KBM-7 (cell line): ENCODE measurements around the gene FRMD4B.
"Not testable (repeated sequence)": the region's sequence is repeated elsewhere in the genome, so short reads cannot be mapped to it uniquely, and the experiment has no call there.

Experiments used
- DNase-seq: peaks from one replicate; pipeline ENCODE4 v3.0.0-alpha.2; 2015
- in situ Hi-C: fragments of 300-500 bp; cut with MboI; formaldehyde crosslinking; loops from 2 replicates; pipeline ENCODE4 v1.14.3; 2020; ENCODE audit warnings: low sequenced_read_pairs, low pct_unique_long_range_greater_than_20kb, mixed read lengths

The FRMD4B gene

DNA sequence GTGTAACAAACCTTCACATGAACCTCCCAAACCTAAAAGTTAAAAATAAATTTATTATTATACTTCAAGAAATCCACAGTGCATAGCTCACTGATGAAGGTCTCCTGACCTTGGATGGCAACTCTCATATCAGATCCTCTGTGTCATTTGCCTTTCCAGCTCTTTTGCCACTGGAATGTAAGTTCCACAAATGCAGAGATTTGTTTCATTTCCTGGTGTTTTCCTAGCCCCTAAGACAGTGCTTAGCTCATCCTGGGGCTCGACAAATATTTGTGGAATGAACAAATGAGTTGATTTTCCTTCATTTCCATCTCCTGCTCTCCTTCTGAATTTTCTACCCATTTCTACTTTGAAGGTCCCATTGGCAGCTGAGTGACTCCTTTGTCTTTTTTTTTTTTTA lies 56.0 kb downstream of the FRMD4B start:
- DNase-seq: no peak
- in situ Hi-C loops: no loop called here

- DNase-seq: no peak
- in situ Hi-C loops: no loop called here
Observed at GRCh38 chr3:69328963-69329302, 57.0 kb downstream of the FRMD4B start.

DNA sequence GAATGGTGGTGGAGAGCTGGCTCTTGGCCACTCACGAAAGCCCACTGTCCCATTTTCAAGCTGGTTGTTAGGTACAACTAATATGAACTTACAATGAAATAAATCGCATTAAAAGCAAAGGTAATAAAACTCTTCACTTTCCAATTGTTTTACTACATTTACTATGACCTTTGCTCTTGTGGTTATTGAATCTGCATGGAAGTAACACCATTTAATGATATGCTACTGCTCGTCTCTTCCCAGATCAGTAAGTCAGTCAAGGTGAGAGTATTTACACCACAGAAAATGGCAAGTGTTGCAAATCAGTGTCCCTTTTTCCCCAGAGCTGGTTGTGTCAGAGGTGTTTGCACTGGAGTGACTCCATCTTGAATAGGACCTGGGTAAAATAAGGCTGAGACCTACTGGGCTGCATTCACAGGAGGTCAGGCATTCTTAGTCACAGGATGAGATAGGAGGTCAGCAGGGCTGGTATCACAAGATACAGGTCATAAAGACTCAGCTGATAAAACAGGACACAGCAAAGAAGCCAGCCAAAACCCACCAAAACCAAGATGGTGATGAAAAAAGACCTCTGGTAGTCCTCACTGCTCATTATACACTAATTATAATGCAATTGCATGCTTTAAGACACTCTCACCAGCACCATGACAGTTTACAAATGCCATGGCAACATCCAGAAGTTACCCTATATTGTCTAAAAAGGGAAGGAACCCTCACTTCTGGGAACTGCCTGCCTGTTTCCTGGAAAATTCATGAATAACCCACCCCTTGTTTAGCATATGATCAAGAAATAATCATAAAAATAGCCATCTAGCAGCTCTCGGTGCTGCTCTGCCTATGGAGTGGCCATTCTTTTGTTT lies 57.6 kb downstream of the FRMD4B start:
- DNase-seq: peak; percentile 52

GRCh38 chr3:69326855-69327300 lies 59.0 kb downstream of the FRMD4B start:
- in situ Hi-C loops: no loop called here
- DNase-seq: peak; percentile 60

More for the DNA sequence above, 57.6 kb downstream of the FRMD4B start:
- in situ Hi-C loops: no loop called here

- no peak for DNase-seq
- in situ Hi-C loops: no loop called here
Observed at GRCh38 chr3:69325151-69325550, 60.7 kb downstream of the FRMD4B start.

DNA sequence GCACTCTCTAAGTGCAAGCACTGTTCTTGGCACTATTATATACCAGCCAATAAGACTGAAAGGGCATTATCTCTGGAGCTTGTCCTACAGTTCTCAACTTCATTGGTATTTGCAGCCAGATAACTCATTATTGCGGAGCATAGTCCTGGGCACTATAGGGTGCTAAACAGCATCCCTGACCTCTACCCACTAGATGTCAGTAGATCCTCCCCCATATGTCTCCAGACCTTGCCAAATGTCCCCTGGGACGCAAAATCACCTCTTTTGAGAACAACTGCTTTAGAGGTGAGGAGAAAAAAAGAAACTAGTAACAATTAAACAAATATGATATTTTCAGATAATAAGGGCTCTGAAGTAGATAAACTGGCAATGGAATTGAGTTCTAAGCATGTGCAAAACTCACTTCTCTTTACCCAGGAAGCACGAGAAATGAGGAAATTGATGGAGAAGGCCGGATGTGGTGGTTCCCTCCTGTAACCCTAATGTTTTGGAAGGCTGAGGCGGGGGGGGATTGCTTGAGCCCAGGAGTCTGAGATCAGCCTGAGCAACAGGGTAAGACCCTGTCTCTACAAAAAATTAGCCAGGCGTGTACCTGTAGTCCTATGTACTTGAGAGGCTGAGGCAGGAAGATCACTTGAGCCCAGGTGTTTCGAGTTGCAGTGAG lies 61.4 kb downstream of the FRMD4B start:
- peak; percentile 91 for DNase-seq
- in situ Hi-C loops: loop anchor here (25.0 kb wide), 3 partner anchors 88 to 338 kb away; no protein-coding TSS in a partner anchor

GRCh38 chr3:69323941-69324340 lies 61.9 kb downstream of the FRMD4B start:
- DNase-seq: no peak
- in situ Hi-C loops: loop anchor here (25.0 kb wide), 3 partner anchors 88 to 338 kb away; no protein-coding TSS in a partner anchor

GRCh38 chr3:69322512-69322911 lies 63.4 kb downstream of the FRMD4B start:
- in situ Hi-C loops: loop anchor here (25.0 kb wide), 3 partner anchors 90 to 340 kb away; no protein-coding TSS in a partner anchor

DNA sequence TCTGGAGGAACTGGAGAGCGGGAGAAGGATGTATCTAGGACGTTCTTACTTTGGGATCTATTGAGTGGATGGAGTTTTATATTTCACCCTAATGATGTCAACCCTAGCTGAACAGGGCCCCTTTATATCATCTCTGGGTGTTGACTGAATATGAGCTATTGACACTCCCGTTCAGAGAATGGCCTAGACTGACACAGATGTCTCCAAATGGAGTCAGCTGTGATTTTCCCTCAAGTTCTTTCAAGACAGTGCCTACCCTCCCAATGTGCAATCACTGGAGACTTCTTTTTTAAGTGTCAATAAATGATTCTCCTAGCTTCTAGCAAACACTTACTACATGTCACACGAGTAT lies 63.8 kb downstream of the FRMD4B start:
- in situ Hi-C loops: loop anchor here (25.0 kb wide), 3 partner anchors 90 to 340 kb away; no protein-coding TSS in a partner anchor
- DNase-seq: no peak

More at GRCh38 chr3:69322512-69322911, 63.4 kb downstream of the FRMD4B start:
- DNase-seq: not testable (repeated sequence)

DNA sequence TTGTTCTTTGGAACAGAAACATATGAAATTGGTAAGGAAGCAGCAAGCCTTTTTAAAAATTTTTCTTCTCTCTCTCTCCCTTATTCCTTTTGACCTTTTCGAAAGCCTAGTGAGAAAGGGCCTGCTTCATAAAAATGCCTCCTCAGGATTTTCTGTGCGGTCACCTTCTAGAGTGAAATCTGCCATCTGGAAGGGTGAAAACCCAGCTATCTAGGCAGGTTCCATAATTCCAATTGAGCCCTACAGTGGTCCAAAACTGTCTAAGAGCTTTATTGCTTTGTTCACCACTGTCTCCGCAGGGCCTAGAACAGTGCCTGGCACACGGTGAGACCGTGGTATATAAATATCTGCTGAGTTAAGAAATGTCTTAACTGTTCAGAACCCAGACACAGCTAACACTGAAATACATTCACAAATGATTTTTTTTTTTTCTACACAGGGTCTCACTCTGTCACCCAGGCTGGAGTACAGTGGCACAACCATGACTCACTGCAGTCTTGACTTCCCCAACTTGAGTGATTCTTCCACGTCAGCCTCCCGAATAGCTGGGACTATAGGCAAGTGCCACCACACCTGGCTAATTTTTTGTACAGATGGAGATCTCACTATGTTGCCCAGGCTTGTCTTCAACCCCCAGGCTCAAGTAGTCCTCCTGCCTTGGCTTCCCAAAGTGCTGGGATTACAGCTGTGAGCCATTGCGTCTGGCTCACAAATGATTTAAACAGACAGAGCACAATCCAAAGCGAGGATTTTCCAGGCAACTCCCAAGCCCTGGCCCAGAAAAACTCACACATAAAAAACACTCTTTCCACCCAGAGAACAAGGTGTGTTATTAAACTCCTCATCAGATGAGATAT lies 64.4 kb downstream of the FRMD4B start:
- no peak for DNase-seq
- in situ Hi-C loops: loop anchor here (25.0 kb wide), 3 partner anchors 91 to 341 kb away; no protein-coding TSS in a partner anchor

DNA sequence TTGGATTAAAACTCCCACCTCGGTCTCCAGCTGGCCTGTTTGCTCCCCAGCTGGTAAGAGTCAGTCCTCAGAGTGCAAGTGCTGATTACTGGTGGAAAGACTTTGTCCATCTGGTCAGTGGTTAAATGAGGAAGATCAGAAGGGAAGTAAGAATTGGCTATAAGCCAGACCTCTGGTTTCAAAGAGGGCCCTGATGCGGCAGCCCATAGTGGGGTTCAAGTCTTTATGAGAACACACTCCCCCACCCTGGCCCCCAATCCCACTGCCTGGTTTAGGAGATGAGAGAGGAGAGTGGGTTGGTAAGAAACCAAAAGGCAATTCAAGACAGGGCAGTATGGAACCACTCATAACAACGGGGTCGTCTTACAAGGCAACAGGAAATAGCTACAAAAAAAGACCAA lies 65.0 kb downstream of the FRMD4B start:
- peak; percentile 74 for DNase-seq
- in situ Hi-C loops: loop anchor here (25.0 kb wide), 3 partner anchors 91 to 341 kb away; no protein-coding TSS in a partner anchor

- in situ Hi-C loops: loop anchor here (25.0 kb wide), 3 partner anchors 93 to 343 kb away; no protein-coding TSS in a partner anchor
- DNase-seq: no peak
Observed at GRCh38 chr3:69319652-69320051, 66.2 kb downstream of the FRMD4B start.

- DNase-seq: no peak
- in situ Hi-C loops: loop anchor here (25.0 kb wide), 3 partner anchors 94 to 344 kb away; no protein-coding TSS in a partner anchor
Observed at GRCh38 chr3:69318410-69318809, 67.5 kb downstream of the FRMD4B start.

DNA sequence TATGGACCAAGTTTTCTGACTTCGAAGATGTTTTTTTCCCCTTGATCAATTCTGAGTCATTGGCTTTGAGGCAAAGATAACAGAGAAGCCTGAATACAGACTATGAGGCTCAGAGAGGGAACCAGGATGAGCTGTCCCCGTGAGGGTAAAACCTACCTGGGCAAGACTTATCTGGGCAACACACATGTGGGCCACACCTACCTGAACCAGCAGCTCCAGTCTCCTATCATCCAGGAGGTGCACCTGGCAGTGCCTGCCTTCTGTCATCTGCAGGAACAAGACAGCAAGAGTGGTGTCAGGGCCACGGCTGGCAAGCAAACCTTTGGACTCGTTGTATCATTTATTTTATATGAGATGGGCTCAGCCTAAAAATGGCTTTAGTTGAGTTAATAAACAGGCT lies 72.6 kb downstream of the FRMD4B start:
- in situ Hi-C loops: loop anchor here (25.0 kb wide), 3 partner anchors 99 to 349 kb away; no protein-coding TSS in a partner anchor

GRCh38 chr3:69309814-69310213 lies 76.1 kb downstream of the FRMD4B start:
- in situ Hi-C loops: loop anchor here (25.0 kb wide), 3 partner anchors 102 to 352 kb away; no protein-coding TSS in a partner anchor
- DNase-seq: no peak

More for the DNA sequence above, 72.6 kb downstream of the FRMD4B start:
- no peak for DNase-seq

- DNase-seq: peak; percentile 77
- in situ Hi-C loops: loop anchor here (25.0 kb wide), 3 partner anchors 106 to 356 kb away; no protein-coding TSS in a partner anchor
Observed at GRCh38 chr3:69306239-69307185, 79.4 kb downstream of the FRMD4B start.

DNA sequence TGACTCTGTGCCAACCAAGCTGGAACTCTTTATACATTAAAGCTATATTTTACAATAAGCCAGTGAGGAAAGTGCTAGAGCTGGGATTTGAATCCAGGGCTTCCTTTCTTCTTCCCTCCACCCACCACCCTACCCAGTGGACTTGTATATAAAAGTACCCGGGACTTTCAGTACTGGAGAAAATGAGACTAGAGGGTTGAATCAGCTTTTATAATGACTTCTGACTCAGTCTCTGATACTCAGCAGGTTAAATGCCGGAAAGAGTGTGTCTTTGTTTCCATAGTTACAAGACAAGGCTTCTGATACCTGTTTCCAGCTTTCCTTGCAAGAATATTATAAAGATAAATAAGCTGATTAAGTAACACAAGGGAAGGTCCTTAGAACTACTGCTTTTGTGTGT lies 80.9 kb downstream of the FRMD4B start:
- in situ Hi-C loops: loop anchor here (25.0 kb wide), 3 partner anchors 107 to 357 kb away; no protein-coding TSS in a partner anchor
- no peak for DNase-seq

- DNase-seq: no peak
- in situ Hi-C loops: loop anchor here (25.0 kb wide), 3 partner anchors 108 to 358 kb away; no protein-coding TSS in a partner anchor
Observed at GRCh38 chr3:69304396-69304795, 81.5 kb downstream of the FRMD4B start.
